Measurements from ENCODE around the gene CDKAL1. TPM values are rescaled to one million over a fixed set of nuclear protein-coding genes. Genes with fewer than 3 reads are reported as not detected.

CDKAL1 gene
- total and polyA plus RNA-seq, 2 experiments from 2014 or later, result 14.4 to 19.5 TPM

DNA sequence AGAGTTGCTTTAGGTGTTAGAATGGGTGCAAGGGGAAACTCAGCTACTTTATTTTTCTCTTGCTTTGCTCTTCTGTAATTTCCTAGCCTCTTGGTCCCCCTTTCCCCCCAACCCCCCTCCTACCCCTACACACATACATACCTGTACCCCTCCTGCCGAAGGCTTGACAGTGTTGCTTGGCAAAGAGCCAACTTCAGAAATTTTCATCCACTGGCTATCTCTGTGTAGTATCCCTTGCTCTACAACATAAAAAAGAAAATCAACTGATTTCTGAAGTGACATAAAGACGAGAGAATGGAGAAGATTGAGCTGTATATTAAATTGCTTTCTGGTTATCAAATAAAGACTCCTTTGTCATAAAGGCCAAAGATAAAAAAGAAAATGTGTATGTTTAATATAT is 561.2 kb downstream of the CDKAL1 start:
- H2AFZ ChIP-seq, result no peak overlapping the region
- H3K9me3 ChIP-seq (ENCODE audit: low read depth), result no peaks in the 10 kb centered on the region
- no peaks in the 10 kb centered on the region for H3K27me3 ChIP-seq
- no peak overlapping the region for H3K4me3 ChIP-seq
- no peak for TF ChIP-seq EZH2 (IDR thresholded peaks at IDR 0.05; ENCODE audit: borderline replicate concordance)
- no peak for TF ChIP-seq EZH2phosphoT487 (IDR thresholded peaks at IDR 0.05; ENCODE audit: low read depth, severe bottlenecking, unreplicated experiment)
- no peak for TF ChIP-seq CTCF (IDR thresholded peaks at IDR 0.05; ENCODE audit: poor library complexity)
- H3K79me2 ChIP-seq, result no peaks in the 10 kb centered on the region
- 88% methylated on average over 2 of the region's 2 CpGs for WGBS (ENCODE audit: low lambda C conversion rate, missing lambda C conversion rate)
- H3K4me1 ChIP-seq (ENCODE audit: insufficient read depth), result no peaks in the 10 kb centered on the region
- H3K4me2 ChIP-seq, result no peak overlapping the region
- no peak for DNase-seq (ENCODE audit: low spot score)
- H4K20me1 ChIP-seq (ENCODE audit: insufficient read depth, poor library complexity, severe bottlenecking), result no peaks in the 10 kb centered on the region
- no peaks in the 10 kb centered on the region for H3K36me3 ChIP-seq (replicated peaks; ENCODE audit: insufficient read depth, low read depth)
- H3K27ac ChIP-seq, result no peak overlapping the region
- no peaks in the 10 kb centered on the region for H3K9me2 ChIP-seq (replicated peaks; ENCODE audit: insufficient read depth)

GRCh38 chr6:21098134-21098533 is 563.9 kb downstream of the CDKAL1 start:
- Histone ChIP-seq H3K4me2 (no peak overlapping the region), H3K36me3 (replicated peaks; ENCODE audit: insufficient read depth, low read depth) (no peaks in the 10 kb centered on the region), H2AFZ (no peak overlapping the region), H3K9me2 (replicated peaks; ENCODE audit: insufficient read depth) (no peaks in the 10 kb centered on the region), H3K27me3 (no peaks in the 10 kb centered on the region), H3K4me1 (ENCODE audit: insufficient read depth) (no peaks in the 10 kb centered on the region), H3K4me3 (no peak overlapping the region), H3K79me2 (no peaks in the 10 kb centered on the region), H3K9me3 (ENCODE audit: low read depth) (no peaks in the 10 kb centered on the region), H3K27ac (no peak overlapping the region), H4K20me1 (ENCODE audit: insufficient read depth, poor library complexity, severe bottlenecking) (no peaks in the 10 kb centered on the region)
- WGBS (ENCODE audit: low lambda C conversion rate, missing lambda C conversion rate), result 93% methylated on average over 4 of the region's 4 CpGs
- TF ChIP-seq EZH2 (IDR thresholded peaks at IDR 0.05; ENCODE audit: borderline replicate concordance) (no peak), EZH2phosphoT487 (IDR thresholded peaks at IDR 0.05; ENCODE audit: low read depth, severe bottlenecking, unreplicated experiment) (no peak), CTCF (IDR thresholded peaks at IDR 0.05; ENCODE audit: poor library complexity) (no peak)
- DNase-seq (ENCODE audit: low spot score), result no peak

DNA sequence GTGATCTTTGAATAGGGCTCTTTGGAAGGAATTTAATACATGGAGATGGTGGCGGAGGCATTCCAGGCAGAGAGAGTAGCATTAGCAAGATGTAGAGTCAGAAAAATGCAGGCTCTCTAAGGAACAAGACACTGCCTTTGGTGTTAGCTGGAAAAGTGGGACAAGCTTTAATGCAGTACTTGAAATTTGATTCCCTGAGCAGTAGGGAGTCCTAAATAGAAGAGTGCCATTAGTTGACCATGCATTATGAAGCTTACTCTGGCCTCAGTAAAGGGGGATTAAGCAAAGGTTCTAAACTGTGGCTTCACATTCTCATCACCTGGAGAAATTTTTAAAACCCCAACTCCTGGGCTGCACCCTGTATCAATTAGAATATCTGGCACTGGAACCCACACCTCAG is 564.5 kb downstream of the CDKAL1 start:
- WGBS (ENCODE audit: low lambda C conversion rate, missing lambda C conversion rate), result 91% methylated on average over 1 of the region's 1 CpG

More for the DNA sequence above, 564.5 kb downstream of the CDKAL1 start:
- Histone ChIP-seq H3K27me3 (no peaks in the 10 kb centered on the region), H3K4me2 (no peak overlapping the region), H3K27ac (no peak overlapping the region), H3K4me1 (ENCODE audit: insufficient read depth) (peaks cover 6% of the 10 kb centered on the region), H3K36me3 (replicated peaks; ENCODE audit: insufficient read depth, low read depth) (no peaks in the 10 kb centered on the region), H2AFZ (no peak overlapping the region), H3K9me2 (replicated peaks; ENCODE audit: insufficient read depth) (no peaks in the 10 kb centered on the region), H3K4me3 (no peak overlapping the region), H3K79me2 (no peaks in the 10 kb centered on the region), H3K9me3 (ENCODE audit: low read depth) (no peaks in the 10 kb centered on the region), H4K20me1 (ENCODE audit: insufficient read depth, poor library complexity, severe bottlenecking) (no peaks in the 10 kb centered on the region)
- no peak for TF ChIP-seq EZH2phosphoT487 (IDR thresholded peaks at IDR 0.05; ENCODE audit: low read depth, severe bottlenecking, unreplicated experiment)
- TF ChIP-seq CTCF (IDR thresholded peaks at IDR 0.05; ENCODE audit: poor library complexity), result no peak
- no peak for TF ChIP-seq EZH2 (IDR thresholded peaks at IDR 0.05; ENCODE audit: borderline replicate concordance)
- no peak for DNase-seq (ENCODE audit: low spot score)

Measured in hepatocyte (in vitro differentiated cells).